Common myeloid progenitor, CD34-positive (primary cell): Measurements from ENCODE around the gene KRTAP1-3.
"Not testable (repeated sequence)": the region's sequence is repeated elsewhere in the genome, so short reads cannot be mapped to it uniquely, and the experiment has no call there.

Experiments used
- CTCF ChIA-PET: fragments of 350-600 bp; sonication (Branson Sonifier 250); formaldehyde crosslinking; loops from one replicate; lab custom pipeline; 2021; ENCODE audit warnings: antibody characterized with exemption; lab: Charles Lee
- POLR2A ChIA-PET: fragments of 350-600 bp; sonication (Branson Sonifier 250); formaldehyde crosslinking; loops from one replicate; lab custom pipeline; 2021; ENCODE audit warnings: antibody characterized with exemption; lab: Charles Lee
- DNase-seq, 3 donors: peaks; one replicate each; pipeline versions ENCODE4 v3.0.0 to v3.0.0-alpha.2; 2013
- H3K27ac ChIP-seq, 2 experiments: 1 replicate in 1 of 2; 2 replicates in 1 of 2; pipeline ENCODE4 v1.7.0; 2013; ENCODE audit warnings: inconsistent platforms in 2 of 2, low read length in 2 of 2, mild to moderate bottlenecking in 2 of 2, low read depth in 1 of 2, moderate library complexity in 1 of 2; ENCODE audit not compliant: severe bottlenecking in 2 of 2, insufficient read depth in 1 of 2, poor library complexity in 1 of 2
- H3K27me3 ChIP-seq, 5 experiments: replicated peaks in 2 of 5; 1 replicate in 3 of 5; 2 replicates in 2 of 5; pipeline versions ENCODE4 v1.6.1 to v1.7.0; 2013; ENCODE audit warnings: low read length in 4 of 5, mild to moderate bottlenecking in 2 of 5, moderate library complexity in 2 of 5, inconsistent platforms in 1 of 5; ENCODE audit not compliant: insufficient read depth in 5 of 5, control insufficient read depth in 4 of 5
- H3K36me3 ChIP-seq, 4 experiments: 1 replicate in 2 of 4; 2 replicates in 2 of 4; pipeline versions ENCODE4 v1.6.1 to v1.7.0; 2013; ENCODE audit warnings: low read length in 3 of 4, control low read depth in 1 of 4, mild to moderate bottlenecking in 1 of 4; ENCODE audit not compliant: control insufficient read depth in 4 of 4, insufficient read depth in 4 of 4
- H3K4me1 ChIP-seq, 4 experiments: 1 replicate in 3 of 4; 2 replicates in 1 of 4; pipeline versions ENCODE4 v1.6.1 to v1.7.1; 2013; ENCODE audit warnings: low read length in 3 of 4, mild to moderate bottlenecking in 3 of 4, control low read depth in 1 of 4, inconsistent platforms in 1 of 4, moderate library complexity in 1 of 4; ENCODE audit not compliant: control insufficient read depth in 4 of 4, insufficient read depth in 4 of 4; ENCODE audit errors: control extremely low read depth in 1 of 4
- H3K4me3 ChIP-seq, 7 experiments: 1 replicate in 4 of 7; 2 replicates in 3 of 7; pipeline versions ENCODE4 v1.5.1 to v1.7.0; 2013; ENCODE audit warnings: mild to moderate bottlenecking in 7 of 7, low read length in 6 of 7, moderate library complexity in 6 of 7, inconsistent platforms in 2 of 7, low read depth in 2 of 7, control low read depth in 1 of 7; ENCODE audit not compliant: insufficient read depth in 4 of 7, control insufficient read depth in 1 of 7; ENCODE audit errors: extremely low read depth in 1 of 7
- H3K9me3 ChIP-seq, 5 experiments: 1 replicate in 4 of 5; 2 replicates in 1 of 5; pipeline versions ENCODE4 v1.6.1 to v1.7.1; 2013; ENCODE audit warnings: low read length in 4 of 5, mild to moderate bottlenecking in 2 of 5, inconsistent platforms in 1 of 5, low read depth in 1 of 5, moderate library complexity in 1 of 5; ENCODE audit not compliant: control insufficient read depth in 4 of 5, insufficient read depth in 2 of 5; ENCODE audit errors: control extremely low read depth in 1 of 5
- WGBS: methylation state at CpG from one replicate; pipeline ENCODE4 v1.1.5; 2013; ENCODE audit not compliant: insufficient coverage; 5-methylcytosine and 5-hydroxymethylcytosine counted together

Gene KRTAP1-3

DNA sequence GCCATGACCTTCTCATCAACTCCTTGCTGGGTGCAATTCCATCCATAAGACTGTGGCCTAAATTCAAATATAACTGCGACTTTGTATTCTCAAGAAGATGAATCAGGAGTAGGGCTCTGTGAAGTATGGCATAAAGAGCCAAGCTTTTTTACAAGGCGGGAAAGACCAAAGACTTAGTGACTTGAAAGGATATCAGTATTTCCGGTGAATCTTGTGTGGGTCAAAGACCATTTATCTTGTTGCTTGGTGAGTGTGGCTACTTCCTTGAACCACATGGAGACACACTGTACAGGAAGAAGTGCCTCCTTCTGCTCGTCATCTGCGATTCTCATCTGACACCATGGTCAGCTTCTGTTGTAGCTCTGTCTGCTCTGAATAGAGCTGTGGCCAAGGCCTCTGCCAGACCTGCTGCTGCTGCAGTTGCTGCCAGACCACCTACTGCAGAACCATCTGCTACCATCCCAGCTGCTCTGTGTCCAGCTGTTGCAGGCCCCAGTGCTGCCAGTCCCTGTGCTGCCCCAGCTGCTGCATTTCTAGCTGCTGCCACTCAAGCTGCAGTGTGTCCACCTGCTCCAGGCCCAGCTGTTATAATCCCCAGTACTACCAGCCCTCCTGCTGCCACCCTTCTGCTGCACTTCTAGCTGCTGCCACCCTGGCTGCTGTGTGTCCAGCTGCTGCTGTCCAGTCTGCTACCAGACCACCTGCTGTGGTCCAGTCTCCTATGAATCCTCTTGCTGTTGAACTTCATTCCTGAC is 37.1 kb upstream of the KRTAP1-3 start:
- Histone ChIP-seq H3K4me1 (no peaks in the 10 kb centered on the region), H3K27me3 (no peaks in the 10 kb centered on the region), H3K4me3 (no peak overlapping the region), H3K36me3 (no peaks in the 10 kb centered on the region), H3K27ac (no peak overlapping the region), H3K9me3 (no peaks in the 10 kb centered on the region)
- WGBS = 91% methylated on average over 5 of the region's 5 CpGs
- POLR2A ChIA-PET = interaction anchor here (0.6 kb wide), 1 partner anchor 157 kb away, joined by 7 read pairs; no protein-coding TSS in a partner anchor
- no peak for DNase-seq
- CTCF ChIA-PET = no interaction called here

DNA sequence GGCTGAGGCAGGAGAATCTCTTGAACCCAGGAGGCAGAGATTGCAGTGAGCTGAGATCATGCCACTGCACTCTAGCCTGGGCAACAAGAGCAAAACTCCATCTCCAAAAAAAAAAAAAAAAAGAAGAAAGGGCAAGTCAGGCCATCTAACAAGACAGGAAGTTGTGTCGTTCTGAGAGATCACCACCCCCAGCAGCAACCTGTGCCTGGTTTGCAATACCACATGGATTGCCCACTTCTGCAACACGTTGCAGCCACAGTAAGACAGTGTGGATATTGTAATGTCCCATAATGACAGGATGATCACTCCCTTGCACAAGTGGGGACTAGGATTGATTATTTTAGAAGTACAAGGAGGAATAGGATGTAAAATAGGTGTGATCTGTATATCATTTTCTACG is 34.4 kb upstream of the KRTAP1-3 start:
- no peaks in the 10 kb centered on the region for H3K9me3 ChIP-seq
- POLR2A ChIA-PET = no interaction called here
- no peak overlapping the region for H3K27ac ChIP-seq
- DNase-seq = no peak
- H3K27me3 ChIP-seq = no peaks in the 10 kb centered on the region
- no peaks in the 10 kb centered on the region for H3K36me3 ChIP-seq
- CTCF ChIA-PET = interaction anchor here (1.4 kb wide), 1 partner anchor 10 kb away, joined by 3 read pairs; no protein-coding TSS in a partner anchor
- 58% methylated on average over 2 of the region's 3 CpGs for WGBS
- H3K4me3 ChIP-seq = no peak overlapping the region
- H3K4me1 ChIP-seq = no peaks in the 10 kb centered on the region

DNA sequence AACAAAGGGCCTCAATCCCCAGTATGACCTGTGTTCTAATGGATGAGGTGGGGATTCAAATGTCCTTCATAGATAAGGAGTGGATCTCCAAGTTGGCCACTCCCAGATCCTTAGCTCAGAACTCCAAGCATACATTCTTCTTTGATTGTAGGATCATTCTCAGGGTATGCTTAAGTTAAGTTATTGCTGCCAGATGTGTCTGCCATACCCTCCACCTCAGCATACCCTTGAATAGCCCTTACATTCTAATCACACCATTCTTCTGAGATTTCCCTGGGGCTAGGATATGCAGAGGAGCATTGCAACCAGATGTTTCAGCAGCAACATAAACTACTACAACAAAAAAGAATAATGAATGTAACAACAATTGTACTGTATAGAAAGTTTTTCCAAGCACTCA is 32.6 kb upstream of the KRTAP1-3 start:
- Histone ChIP-seq H3K27me3 (peaks cover 0 to 7% (median 2%) of the 10 kb centered on the region in 5 experiments), H3K36me3 (no peaks in the 10 kb centered on the region), H3K27ac (no peak overlapping the region), H3K4me1 (no peaks in the 10 kb centered on the region), H3K9me3 (no peaks in the 10 kb centered on the region), H3K4me3 (no peak overlapping the region)
- no peak for DNase-seq
- ChIA-PET CTCF (no interaction called here), POLR2A (no interaction called here)

DNA sequence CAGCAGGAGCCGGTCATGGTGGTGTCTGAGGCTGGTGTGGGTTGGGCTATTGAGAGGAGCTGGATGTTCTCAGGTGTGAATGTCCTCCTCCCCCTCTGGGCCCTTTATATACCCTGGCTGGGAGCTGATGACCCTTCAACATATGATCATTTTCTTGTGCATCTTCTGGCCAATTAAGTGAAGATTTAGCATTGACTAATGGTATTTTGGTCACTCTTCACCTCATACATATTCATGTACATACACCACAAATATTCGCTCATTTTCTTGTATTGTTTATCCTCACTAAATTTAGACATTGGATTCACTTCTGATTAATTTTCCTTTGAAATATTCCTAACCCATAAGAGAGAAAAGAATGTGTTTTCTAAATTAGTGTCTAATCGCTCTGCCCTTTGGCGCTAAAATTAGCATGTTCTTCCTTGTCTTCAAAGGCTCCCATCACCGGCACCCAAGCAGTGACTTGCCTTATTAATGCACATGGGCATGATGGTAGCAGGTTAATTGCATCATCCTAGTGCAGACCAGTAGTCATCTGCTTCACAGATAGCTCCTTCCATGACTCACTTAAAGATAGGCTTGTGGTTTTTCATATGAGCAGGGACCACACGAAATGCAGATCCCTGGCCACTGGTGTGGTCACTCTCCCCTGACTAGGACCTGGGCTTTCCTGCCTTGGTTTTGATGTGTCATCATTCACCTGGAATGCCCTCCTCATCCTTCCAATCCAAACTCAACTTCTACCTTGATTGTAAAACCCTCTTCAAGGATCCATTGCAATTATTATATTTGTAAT is 31.4 kb upstream of the KRTAP1-3 start, which contains the start of gene KRTAP2-4:
Gene KRTAP2-4, minus strand, starts transcription at position 51 of the 796 bp plus-strand sequence. Its CDS starts 34 bp downstream, at position 17.
- no peaks in the 10 kb centered on the region for H3K4me1 ChIP-seq
- H3K4me3 ChIP-seq = no peak within 1 kb of the TSS
- peak in 1 of 3 donors; percentile 10 for DNase-seq
- no peaks in the 10 kb centered on the region for H3K36me3 ChIP-seq
- no peak within 1 kb of the TSS for H3K27ac ChIP-seq
- CTCF ChIA-PET = no interaction called here
- no peaks in the 10 kb centered on the region for H3K9me3 ChIP-seq
- peaks cover 0 to 13% (median 9%) of the 10 kb centered on the region in 5 experiments for H3K27me3 ChIP-seq
- WGBS = 100% methylated on average over 3 of the region's 6 CpGs
- POLR2A ChIA-PET = no interaction called here

DNA sequence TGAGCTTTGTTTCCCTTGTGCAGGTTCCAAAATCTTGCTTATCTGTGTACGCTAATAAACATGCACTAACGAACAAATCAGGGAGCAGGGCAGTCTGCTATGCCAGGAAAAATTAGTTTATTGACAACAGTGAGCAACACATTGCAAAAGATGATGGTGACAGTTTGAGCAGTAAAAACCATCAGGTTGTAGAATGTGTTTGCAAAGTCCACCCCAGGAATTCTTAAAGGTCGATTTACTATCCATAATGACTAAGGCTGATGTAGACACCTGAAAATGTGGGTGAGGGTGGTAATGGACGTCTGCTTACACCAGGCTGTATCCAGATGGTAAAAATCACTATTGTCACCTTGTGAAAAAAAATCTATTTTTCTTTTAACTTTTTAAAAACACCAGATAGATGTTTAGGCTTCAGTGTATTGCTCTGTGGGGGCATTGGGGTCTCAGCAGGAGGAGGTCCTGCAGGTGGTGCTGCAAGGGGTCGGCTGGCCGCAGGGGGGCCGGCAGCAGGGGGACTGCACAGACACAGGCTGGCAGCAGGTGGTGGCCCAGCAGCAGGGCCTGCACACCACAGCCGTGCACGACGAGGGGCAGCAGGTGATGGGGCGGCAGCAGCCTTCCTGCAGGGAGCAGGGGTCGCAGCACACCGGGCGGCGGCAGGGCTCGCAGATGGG is 30.5 kb upstream of the KRTAP1-3 start:
- CTCF ChIA-PET, DNase-seq, H3K27ac ChIP-seq, H3K9me3 ChIP-seq, H3K4me1 ChIP-seq, H3K4me3 ChIP-seq, POLR2A ChIA-PET, H3K36me3 ChIP-seq: not testable (repeated sequence)
- peaks cover 4 to 20% (median 12%) of the 10 kb centered on the region in 5 experiments for H3K27me3 ChIP-seq
- WGBS = 100% methylated on average over 2 of the region's 16 CpGs

DNA sequence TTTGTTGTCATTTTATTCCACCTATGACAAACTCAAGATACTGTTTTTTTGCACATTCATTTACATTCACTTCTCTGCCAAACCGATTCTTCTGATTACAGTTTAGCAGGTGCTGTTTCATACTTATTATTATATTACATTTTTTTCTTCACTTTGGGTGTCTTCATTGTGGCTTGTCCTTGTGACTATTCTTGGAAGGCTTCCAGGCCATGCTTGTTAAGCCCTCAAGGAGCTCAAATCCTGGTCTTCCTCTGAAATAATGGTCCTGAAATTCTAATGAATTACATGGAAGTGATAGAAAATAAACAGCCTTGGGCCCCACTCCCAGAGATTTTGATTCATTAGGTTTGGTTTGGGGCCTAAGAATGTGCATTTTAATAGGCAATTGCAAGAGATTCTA is 29.6 kb upstream of the KRTAP1-3 start:
- ChIA-PET CTCF (no interaction called here), POLR2A (no interaction called here)
- H3K9me3 ChIP-seq = no peaks in the 10 kb centered on the region
- no peak for DNase-seq
- no peak overlapping the region for H3K4me3 ChIP-seq
- no peaks in the 10 kb centered on the region for H3K36me3 ChIP-seq
- peaks cover 4 to 25% (median 17%) of the 10 kb centered on the region in 5 experiments for H3K27me3 ChIP-seq
- H3K4me1 ChIP-seq = no peaks in the 10 kb centered on the region
- no CpG with 5 or more reads among the region's 1 CpG for WGBS
- H3K27ac ChIP-seq = no peak overlapping the region
